Fibroblast of lung (primary cell): Measurements from ENCODE around the gene ROBO1. TPM values are rescaled to one million over a fixed set of nuclear protein-coding genes. Genes with fewer than 3 reads are reported as not detected.

Source experiments
- DNase-seq, 2 donors: peaks; one replicate each; pipeline versions ENCODE4 v3.0.0 to v3.0.0-alpha.2; 2010; ENCODE audit warnings: low read depth in 2 of 2
- H2AFZ ChIP-seq: 2 replicates; pipeline ENCODE4 v1.5.1; 2012; ENCODE audit warnings: low read length, control low read depth, inconsistent platforms
- H3K27ac ChIP-seq: 2 replicates; pipeline ENCODE4 v1.5.1; 2011; ENCODE audit warnings: low read length, control low read depth; ENCODE audit not compliant: insufficient read depth
- H3K27me3 ChIP-seq: 2 replicates; pipeline ENCODE4 v1.5.1; 2011; ENCODE audit warnings: mild to moderate bottlenecking, low read length; ENCODE audit not compliant: control insufficient read depth, insufficient read depth
- H3K36me3 ChIP-seq: 2 replicates; pipeline ENCODE4 v1.5.1; 2011; ENCODE audit warnings: low read length; ENCODE audit not compliant: control insufficient read depth, insufficient read depth
- H3K4me1 ChIP-seq: 2 replicates; pipeline ENCODE4 v1.5.1; 2011; ENCODE audit warnings: low read length; ENCODE audit not compliant: control insufficient read depth, insufficient read depth; ENCODE audit errors: extremely low read depth
- H3K4me2 ChIP-seq: 2 replicates; pipeline ENCODE4 v1.5.1; 2011; ENCODE audit warnings: low read length, control low read depth; ENCODE audit not compliant: insufficient read depth; ENCODE audit errors: extremely low read depth
- H3K4me3 ChIP-seq, 4 experiments: fragments of 200-600 bp in 1 of 4; sonication (generic) in 1 of 4; replicated peaks in 1 of 4; 2 replicates each; pipeline ENCODE4 v1.5.1; 2011 to 2016; ENCODE audit warnings: low read length in 4 of 4, low read depth in 3 of 4, mild to moderate bottlenecking in 3 of 4, control low read depth in 2 of 4, inconsistent platforms in 1 of 4, mixed read lengths in 1 of 4; ENCODE audit not compliant: insufficient read depth in 1 of 4; ENCODE audit errors: control extremely low read depth in 1 of 4
- H3K79me2 ChIP-seq: 2 replicates; pipeline ENCODE4 v1.5.1; 2012; ENCODE audit warnings: mild to moderate bottlenecking, low read length, inconsistent platforms; ENCODE audit not compliant: control insufficient read depth, insufficient read depth
- H3K9ac ChIP-seq: 2 replicates; pipeline ENCODE4 v1.5.1; 2011; ENCODE audit warnings: mild to moderate bottlenecking, low read length, control low read depth; ENCODE audit not compliant: insufficient read depth
- H3K9me3 ChIP-seq: 2 replicates; pipeline ENCODE4 v1.5.1; 2012; ENCODE audit warnings: low read depth, low read length; ENCODE audit not compliant: control insufficient read depth, insufficient read depth
- H4K20me1 ChIP-seq: 2 replicates; pipeline ENCODE4 v1.5.1; 2011; ENCODE audit warnings: low read length; ENCODE audit not compliant: control insufficient read depth, insufficient read depth; ENCODE audit errors: extremely low read depth
- CTCF ChIP-seq, 2 donors: IDR thresholded peaks in 1 of 2; conservative IDR thresholded peaks in 1 of 2; 1 replicate in 1 of 2; 2 replicates in 1 of 2; pipeline ENCODE4 v1.5.1; 2011 to 2012; ENCODE audit warnings: low read length in 2 of 2, control low read depth in 1 of 2, inconsistent platforms in 1 of 2, low read depth in 1 of 2, mild to moderate bottlenecking in 1 of 2
- EZH2 ChIP-seq: IDR thresholded peaks from 2 replicates; pipeline ENCODE4 v1.5.1; 2012; ENCODE audit warnings: low read length, control low read depth, mild to moderate bottlenecking; ENCODE audit errors: missing control alignments
- polyA plus RNA-seq, 2 donors: library from polyadenylated mRNA; depleted of rRNA in 1 of 2; stranded (reverse) in 1 of 2; unstranded in 1 of 2; fragments of >200 nt; gene quantifications; 2 replicates each; pipeline ENCODE4 v1.2.1, GENCODE V29; 2011 to 2012; ENCODE audit warnings: missing spikeins in 1 of 2
- total RNA-seq: library from RNA; depleted of rRNA; stranded (reverse); fragments of >200 nt; gene quantifications from 2 replicates; pipeline ENCODE4 v1.2.1, GENCODE V29; 2014

ROBO1 gene
- total and polyA plus RNA-seq, 2 donors (not counting 1 experiment from before 2014, with no cell fraction given): 53.8 to 104 TPM

- DNase-seq: no peak
- Histone ChIP-seq H3K9me3 (no peaks in the 10 kb centered on the region), H3K36me3 (no peaks in the 10 kb centered on the region), H3K4me1 (no peaks in the 10 kb centered on the region), H3K9ac (no peak overlapping the region), H2AFZ (no peak overlapping the region), H3K79me2 (no peaks in the 10 kb centered on the region), H4K20me1 (no peaks in the 10 kb centered on the region), H3K4me3 (no peak overlapping the region), H3K27ac (no peak overlapping the region), H3K27me3 (no peaks in the 10 kb centered on the region), H3K4me2 (peak overlapping the region; percentile 27)
- TF ChIP-seq EZH2 (no peak), CTCF (conservative IDR thresholded peaks at IDR 0.05 in 1 of 2, IDR thresholded peaks at IDR 0.05 in 1 of 2; ENCODE audit: low read depth in 1 of 2, low read length in 2 of 2) (no peak)
Measured at GRCh38 chr3:79421273-79421672, 346.5 kb downstream of the ROBO1 start.

GRCh38 chr3:79418855-79419621, 348.8 kb downstream of the ROBO1 start:
- H3K4me2 ChIP-seq: no peak overlapping the region
- TF ChIP-seq EZH2 (no peak), CTCF (conservative IDR thresholded peaks at IDR 0.05 in 1 of 2, IDR thresholded peaks at IDR 0.05 in 1 of 2; ENCODE audit: low read depth in 1 of 2, low read length in 2 of 2) (no peak)

DNA sequence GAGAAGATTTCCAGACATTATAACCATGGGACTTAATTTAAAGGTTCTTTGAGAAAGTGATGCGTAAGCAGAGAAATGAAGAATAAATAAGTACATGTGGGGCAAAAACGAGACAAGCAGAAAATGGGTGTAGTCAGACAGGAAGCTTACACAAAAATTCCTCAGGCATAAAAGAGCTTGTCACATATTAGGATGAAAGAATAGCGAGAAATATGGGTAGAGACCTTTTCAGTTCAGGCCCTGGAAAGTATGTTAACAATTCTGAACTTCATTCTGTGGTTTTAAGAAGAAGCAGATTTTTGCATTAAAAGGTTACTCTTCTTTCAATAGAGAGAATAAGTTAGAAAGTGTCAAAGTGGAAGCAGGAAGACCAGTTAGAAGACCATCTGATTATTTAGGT, 352.4 kb downstream of the ROBO1 start:
- Histone ChIP-seq H3K4me3 (no peak overlapping the region), H3K9me3 (no peaks in the 10 kb centered on the region), H3K36me3 (no peaks in the 10 kb centered on the region), H3K4me1 (no peaks in the 10 kb centered on the region), H3K27ac (no peak overlapping the region), H3K4me2 (no peak overlapping the region), H3K79me2 (no peaks in the 10 kb centered on the region), H3K27me3 (no peaks in the 10 kb centered on the region), H4K20me1 (no peaks in the 10 kb centered on the region), H2AFZ (no peak overlapping the region), H3K9ac (no peak overlapping the region)
- TF ChIP-seq EZH2: no peak
- no peak for TF ChIP-seq CTCF (conservative IDR thresholded peaks at IDR 0.05 in 1 of 2, IDR thresholded peaks at IDR 0.05 in 1 of 2; ENCODE audit: low read depth in 1 of 2, low read length in 2 of 2)
- peak in 1 of 2 donors; percentile 73 for DNase-seq

More at GRCh38 chr3:79418855-79419621, 348.8 kb downstream of the ROBO1 start:
- no peak overlapping the region for H3K4me3 ChIP-seq
- no peaks in the 10 kb centered on the region for H3K79me2 ChIP-seq
- DNase-seq: peak; percentile 17 to 49
- H3K27ac ChIP-seq: no peak overlapping the region
- H4K20me1 ChIP-seq: no peaks in the 10 kb centered on the region
- no peaks in the 10 kb centered on the region for H3K9me3 ChIP-seq
- H3K36me3 ChIP-seq: no peaks in the 10 kb centered on the region
- no peak overlapping the region for H3K9ac ChIP-seq
- H3K27me3 ChIP-seq: no peaks in the 10 kb centered on the region
- no peak overlapping the region for H2AFZ ChIP-seq
- H3K4me1 ChIP-seq: no peaks in the 10 kb centered on the region
